COR-L47 (cell line): ENCODE measurements around the gene PPP2R2B.
A peak's percentile ranks its signal among the peaks of the same experiment; 100 is the strongest.

ENCODE experiments used
- DNase-seq: peaks from one replicate; lab custom pipeline; 2025; lab: John Stamatoyannopoulos, UW

PPP2R2B gene

DNA sequence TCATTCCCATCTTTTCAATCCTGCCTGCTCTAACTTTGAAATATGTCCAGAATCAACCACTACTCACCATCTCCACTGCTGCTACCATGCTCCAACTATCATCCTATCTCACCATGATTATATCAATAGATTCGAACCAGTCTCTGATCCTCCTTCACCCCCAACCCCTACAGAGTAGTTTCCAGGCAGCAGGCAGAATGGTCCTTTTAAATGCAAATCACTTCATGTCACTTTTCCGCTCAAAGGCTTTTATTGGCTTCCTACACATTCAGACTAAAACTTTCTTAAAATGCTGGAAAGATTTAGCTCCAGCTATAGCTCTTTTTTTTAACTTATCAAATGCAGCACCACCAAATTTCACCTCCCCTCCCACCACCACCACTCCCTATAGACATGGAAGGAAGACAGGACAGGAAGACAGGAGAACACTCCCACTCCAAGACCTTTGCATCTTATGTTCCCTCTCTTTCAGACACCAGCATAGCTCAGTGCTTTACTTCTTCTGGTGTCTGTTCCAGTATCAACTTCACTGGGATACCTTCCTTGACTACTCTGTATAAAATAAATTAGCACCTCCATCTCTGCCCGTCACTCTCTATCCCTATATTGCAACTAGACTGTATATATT is 9.9 kb upstream of the PPP2R2B start:
- no peak for DNase-seq

DNA sequence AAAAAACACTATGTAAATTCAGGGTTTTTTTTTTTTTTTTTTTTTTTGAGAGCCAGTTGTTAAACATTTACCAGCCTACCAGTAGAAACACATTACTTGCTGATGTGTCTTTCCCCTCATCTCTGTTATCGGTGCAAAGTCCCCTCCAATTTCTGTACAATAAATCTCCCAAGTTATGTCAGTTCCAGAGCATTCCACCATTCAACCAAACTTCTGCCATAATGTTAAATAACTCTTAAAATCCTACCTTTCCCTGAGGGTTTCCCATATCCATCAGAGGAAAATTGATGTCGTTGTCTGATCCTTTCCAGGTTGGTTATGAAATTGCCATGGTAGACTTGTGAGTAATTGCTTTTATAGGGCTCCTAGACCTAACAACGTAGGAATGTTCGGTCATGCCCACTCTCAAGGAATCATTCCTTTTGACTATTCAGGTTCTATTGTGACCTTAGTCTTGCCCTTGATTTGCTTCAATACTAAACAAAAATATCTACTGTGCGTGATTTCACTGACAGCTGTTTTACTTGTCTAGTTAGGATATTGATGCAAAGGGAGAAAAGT is 5.6 kb upstream of the PPP2R2B start:
- DNase-seq: no peak

DNA sequence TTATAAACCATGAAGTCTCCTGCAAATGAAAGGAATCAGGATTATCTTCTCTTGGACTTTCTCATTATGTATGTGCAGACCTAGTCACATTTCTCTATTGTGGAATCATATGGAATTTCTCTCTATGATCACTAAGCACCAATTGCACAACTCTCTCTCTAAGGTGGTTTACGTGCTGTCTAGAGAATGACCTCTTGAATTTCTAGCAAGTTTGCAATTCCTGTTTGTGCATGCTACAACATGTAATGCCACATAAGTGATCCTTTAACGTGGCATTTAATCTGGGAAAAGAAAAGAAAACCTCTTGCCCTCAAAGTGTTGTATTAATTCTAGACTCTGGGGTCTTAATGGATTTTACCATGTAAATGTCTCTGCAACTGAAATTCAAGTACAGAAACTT is 5.0 kb upstream of the PPP2R2B start:
- no peak for DNase-seq

DNA sequence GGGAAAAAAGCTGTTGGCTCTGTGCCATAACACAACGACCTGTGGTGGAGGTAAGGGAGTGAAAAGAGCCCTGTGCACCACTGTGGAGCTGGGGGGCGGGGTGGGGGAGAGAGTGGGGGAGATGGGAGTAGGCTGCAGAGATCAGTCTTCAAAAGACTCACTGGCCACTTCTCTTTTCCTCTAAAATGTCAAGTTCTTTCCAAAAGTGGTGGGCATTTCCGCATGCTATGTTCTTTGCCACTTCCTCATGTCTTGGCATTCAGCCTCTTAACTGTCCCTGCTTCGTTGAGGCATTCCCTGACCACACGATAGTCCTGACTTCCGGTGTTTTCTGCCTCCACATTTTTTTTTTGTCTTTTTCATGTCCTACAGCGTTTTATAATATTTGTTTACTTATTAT is 2.4 kb upstream of the PPP2R2B start:
- DNase-seq: no peak

DNA sequence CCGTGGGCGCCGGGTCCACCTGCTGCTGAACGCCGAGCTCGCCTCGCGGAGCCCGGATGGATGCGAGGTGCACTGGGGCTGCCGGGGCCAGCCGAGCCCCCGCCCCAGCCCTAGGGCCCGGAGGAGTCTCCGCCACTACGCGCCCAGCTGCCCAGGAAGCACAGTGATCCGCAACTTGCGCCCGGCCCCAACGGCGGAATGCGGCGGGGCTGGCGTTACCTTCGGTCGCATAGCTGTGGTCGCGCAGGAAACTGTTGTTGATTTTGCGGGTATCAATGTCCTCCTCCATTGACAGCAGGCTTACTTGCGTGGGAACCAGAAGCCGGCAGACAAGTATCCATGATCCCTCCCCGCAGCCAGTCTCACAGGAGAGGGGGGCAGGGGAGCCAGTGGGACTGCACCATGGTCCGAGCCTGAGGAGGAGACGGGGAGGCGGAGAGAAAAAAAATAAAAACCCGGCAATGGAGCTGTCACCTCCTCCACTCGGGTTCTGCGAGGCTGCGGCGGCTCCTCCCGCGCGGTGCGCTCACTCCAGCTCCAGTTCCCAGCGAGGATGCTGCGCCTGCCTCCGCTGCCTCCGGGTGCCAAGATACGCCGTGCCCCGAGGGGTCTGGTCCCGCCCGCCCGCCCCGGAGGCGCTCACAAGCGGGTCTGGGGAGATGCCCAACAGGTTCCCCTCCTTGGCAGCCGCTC is 628 bp downstream of the PPP2R2B start:
- peak; percentile 49 for DNase-seq

DNA sequence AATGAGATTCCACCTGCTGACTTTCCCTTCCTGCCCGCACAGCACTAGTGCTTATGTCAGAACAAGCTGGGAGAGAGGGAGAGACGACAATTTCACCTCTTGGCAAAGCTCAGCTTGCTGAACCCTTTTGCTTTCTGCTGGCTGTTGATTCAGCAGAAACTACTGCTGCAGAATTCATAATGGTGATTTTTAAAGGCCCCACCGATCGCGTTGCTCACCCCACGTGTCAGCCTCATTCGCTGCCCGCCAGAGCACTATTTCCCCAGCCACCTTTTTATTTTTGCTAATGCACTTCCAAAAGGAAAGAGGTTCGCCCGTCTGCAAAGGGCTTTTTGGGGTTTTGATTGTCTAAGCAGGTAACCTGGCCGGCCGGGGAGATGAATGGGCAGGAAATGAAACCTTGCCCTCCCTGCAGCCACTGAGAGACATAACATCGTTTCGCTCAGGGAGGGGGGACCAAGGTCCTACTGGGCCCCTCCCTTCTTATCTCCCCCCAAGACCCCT is 1.3 kb downstream of the PPP2R2B start:
- DNase-seq: no peak

DNA sequence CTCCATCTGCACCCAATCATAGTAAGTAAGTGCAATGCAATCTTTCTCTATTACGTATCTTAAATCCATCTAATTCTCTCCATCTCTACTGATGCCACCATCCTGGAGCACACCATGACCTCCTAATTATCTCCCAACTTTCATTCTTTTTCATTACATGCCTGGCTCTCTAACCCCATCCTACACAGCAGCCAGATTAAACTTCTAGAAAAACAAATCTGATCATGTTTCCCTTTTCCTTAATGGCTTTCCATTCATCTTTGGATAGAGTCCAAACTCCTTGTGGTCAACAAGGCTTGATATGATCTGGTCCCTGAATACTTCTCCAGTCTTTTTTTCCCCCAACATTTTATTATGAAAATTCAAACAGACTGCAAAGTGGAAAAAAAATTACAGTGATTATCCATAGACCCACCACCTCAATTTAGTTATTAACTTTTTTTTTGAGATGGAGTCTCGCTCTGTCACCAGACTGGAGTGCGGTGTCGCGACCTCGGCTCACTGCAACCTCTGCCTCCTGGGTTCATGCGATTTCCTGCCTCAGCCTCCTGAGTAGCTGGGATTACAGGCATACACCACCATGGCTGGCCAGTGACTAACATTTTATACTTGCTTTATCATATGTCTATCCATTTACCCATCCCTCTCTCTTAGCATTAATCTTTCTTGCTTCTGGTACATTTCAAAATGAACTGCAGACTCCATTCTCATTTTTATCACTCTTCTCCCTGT is 5.2 kb downstream of the PPP2R2B start:
- DNase-seq: no peak

DNA sequence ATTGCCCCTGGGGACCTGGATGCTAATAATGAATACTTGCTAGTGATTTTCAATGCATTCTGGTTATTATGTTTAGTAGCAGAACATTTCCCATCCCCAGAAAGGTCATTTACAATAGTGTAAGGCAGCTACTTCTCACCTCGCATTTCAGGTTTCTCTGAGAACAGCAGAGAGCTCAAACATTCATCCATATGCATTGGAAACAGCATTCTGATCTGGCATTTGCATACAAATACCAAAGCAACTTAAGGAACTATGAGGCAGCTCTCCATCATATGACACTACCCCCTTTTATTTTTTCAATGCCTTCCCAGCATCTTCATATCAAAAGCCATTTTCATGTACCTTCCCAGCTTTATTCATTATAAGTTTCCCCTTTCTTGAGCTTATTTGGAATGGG is 6.4 kb downstream of the PPP2R2B start:
- no peak for DNase-seq

DNA sequence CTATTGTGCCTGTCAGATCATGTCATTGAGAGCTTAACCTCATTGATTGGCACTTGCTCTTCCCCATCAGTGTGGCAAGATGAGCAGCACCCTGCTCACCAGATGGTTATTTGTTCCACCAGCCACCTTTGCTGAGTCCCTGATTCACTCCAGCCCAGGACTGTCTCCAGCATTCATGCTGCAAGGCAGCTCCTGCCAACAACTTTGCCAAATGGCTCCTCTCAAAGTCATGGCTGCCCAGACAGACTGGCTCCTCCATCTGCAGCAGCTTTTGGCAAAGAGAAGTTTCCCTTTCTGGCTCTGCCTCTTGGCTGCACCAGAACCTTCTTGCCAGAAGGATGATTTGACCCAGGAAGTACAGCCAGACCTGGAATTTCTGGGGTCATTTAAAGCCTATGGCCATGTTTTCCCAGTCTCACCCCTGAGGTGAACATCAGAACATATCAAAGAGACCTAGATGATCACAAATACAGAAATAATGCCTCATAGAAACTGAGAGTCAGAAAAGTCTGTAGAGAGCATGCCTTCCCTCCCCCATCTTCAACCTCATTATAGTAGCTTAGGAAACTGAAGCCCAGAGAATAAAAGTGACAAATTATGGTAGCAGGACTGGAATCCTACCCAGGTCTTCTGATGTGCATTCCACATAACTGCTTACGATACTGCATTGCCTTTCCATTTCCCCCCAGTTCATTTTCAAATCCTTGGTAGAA is 10.4 kb downstream of the PPP2R2B start:
- DNase-seq: no peak

DNA sequence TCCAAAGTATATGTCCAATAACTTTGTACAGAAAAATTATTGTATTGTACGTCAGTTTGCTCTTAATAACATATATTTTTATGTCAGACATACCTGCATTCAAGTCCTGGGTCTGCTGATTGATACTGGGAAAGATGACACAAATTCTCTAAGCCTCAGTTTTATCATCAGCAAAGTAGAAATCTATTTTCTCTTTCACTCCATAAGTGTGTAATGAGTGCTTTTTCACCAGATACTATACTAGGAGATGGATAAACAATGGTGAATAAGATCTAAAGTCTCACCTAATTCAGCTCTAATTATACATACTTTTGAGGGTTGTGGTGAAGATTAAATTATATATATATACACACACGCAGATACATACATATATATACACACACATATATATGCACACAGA is 12.3 kb downstream of the PPP2R2B start:
- DNase-seq: no peak

DNA sequence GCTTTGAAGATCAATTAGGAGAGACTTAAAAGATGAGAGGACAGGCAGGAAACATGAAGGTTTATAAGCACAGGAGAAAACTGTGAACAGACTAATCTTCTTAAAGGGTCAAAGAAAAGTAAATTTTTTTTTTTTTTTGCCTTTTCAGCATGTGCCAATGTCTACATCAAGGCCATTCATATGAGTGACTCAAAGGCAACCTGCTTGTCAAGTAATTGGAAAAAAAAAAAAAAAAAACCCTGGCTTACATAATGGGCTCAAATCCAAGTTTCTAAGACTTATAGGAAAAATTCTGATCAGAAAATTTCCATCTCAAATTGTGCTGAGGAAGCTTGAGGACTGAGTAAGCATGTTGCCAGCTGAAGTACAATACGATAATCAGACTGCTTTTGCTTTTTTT is 15.9 kb downstream of the PPP2R2B start:
- no peak for DNase-seq

DNA sequence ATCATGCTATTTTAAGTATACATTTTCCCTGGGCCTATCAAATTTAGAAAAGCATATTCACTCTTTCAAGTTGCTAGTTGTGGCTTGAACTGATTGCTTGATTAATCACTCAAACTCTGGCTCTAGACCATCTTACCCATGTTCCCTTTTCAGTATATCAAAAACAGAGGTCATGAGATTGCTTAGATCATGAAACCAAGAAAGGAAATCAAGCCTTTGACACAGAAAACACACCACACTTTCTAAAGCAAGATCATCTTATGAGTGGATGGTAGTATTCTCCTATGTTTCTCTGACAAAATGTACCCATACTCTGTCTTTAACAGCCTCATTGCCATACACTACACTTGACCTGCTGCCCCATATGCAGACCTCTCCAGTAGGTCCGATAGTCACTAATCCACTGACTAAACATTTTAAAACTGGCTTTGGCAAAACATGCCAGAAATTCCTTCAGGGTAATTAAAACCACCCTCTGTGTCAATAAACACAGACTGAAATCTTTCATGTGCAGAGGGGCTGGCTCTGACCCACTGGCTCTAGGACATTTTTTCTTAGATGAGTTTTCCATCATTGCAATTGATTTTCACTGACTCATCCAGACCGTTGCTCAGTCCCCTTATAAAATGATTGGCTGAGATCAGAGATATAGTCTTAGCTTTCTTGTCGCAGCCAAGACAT is 18.2 kb downstream of the PPP2R2B start:
- no peak for DNase-seq

DNA sequence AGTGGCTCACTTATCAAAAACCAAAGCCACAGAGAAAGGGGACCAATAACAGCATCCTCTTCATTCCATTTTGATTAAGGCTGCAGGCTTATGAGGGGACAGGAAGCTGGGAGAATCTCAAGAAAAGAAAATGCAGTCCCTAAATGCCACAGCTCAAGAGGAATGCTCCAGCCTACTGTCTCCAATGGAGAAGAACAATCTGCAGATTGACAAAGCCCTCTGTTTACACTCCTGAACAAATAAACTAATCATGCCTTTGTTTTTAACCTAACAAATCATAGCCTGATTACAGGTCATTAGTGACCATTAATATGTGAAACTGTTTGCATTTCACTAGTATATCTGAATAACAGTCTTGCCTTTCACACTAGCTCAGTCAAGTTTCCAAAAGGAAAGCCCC is 26.5 kb downstream of the PPP2R2B start:
- no peak for DNase-seq

DNA sequence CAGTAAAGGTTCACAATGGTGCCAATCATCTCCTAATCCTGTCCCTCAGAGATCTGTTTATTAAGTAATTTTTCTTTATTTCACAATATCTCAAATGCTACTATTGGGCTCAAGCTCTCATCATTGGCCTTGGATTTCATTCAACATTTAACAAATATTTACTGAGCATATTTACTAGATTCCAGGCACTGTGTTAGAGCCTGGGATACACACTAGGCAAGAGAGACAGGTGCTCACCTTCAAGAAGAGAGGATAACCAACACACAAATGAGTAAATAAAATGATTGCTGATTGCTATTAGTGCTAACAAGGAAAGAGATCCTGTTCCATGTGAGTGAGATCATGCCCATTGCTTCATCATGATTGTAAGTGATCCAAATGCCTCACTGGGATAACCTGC is 27.4 kb downstream of the PPP2R2B start:
- no peak for DNase-seq

DNA sequence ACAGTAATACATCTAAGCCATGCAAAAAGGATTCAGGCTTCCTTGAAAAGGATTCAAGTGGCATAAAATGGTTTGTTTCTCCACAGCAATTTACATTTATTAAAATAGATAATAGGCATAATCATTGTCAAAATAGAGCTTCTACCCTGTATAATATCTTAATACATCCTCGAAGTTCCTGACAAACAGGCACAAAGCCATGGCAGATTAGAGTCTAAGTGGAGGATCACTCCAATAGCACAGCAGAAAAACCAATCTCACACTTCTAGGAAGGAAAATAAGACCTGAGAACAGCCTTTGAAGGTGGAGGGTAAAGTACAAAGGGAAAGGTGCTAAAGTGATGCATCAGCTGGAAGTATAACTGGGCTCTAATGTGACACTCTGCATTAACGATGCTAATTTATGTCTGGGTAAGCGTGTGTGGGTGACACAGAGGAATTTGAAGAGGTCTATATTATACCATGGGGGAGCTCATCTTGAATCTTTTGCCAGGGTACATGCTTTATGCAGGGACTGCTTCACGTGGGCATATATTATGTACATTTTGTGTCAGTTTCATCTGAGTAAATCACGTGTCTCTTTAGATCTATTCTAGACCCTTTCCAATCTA is 28.8 kb downstream of the PPP2R2B start:
- no peak for DNase-seq

DNA sequence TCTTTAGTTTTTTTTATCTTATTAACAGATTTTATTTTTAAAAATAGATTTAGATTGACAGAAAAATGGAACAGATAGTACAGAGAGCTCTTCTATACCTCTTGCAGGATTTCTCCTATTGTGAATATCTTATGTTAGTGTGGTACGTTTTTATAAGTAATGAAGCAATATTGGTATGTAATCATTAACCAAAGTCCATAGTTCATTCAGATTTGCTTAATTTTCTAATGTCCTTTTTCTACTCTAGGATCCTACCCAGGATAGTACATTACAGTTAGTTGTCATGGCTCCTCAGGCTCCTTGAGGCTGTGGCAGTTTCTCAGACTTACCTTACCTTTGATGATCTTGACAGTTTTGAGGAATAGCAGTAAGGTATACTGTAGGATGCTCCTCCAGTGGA is 30.4 kb downstream of the PPP2R2B start:
- no peak for DNase-seq

DNA sequence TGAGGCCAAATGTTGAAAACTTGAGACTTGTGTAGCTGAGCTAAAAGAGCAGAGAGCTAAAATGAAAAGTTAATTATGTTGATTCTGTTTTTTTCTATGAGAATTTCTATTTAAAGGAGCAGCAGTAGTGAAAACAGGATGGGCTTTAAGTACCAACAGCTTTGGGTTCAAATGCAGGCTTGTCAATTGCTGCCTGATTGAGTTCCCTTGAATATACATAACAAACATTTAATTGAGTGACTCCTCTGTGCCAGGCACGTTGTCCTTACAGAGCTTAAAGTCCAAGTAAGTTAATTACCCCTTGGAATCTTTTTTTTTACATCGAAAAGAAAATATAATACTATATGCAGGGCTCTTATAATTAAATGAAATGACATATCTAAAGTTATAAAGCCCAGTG is 38.5 kb downstream of the PPP2R2B start:
- no peak for DNase-seq

DNA sequence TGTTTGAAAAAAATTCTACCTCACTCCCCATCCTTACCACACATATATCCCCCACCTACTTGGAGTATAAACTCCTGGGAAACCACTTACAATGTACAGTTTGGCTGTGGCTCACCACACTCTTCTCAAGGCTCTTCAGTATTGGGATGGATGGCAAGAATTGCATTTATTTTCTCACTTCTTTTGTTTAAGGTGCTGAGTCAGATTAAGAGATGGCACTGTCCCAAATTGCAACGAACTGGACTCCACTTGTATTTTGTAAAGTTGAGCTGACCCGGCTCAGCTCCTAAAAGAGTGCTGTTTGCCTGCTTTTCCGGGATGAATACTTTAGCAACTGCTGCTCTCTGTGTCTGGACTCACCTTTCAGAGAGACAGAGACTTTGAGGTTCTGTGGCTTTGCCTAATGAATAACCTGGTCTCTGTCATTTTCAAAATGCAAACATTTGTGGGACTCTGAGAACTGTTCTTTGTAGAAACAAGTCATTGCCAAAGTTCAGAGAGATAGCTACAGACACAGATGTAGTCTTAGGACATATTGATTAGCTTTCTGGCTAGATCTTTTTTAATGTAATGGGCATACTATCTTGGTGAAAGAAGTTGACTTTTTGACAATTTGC is 42.2 kb downstream of the PPP2R2B start:
- no peak for DNase-seq

DNA sequence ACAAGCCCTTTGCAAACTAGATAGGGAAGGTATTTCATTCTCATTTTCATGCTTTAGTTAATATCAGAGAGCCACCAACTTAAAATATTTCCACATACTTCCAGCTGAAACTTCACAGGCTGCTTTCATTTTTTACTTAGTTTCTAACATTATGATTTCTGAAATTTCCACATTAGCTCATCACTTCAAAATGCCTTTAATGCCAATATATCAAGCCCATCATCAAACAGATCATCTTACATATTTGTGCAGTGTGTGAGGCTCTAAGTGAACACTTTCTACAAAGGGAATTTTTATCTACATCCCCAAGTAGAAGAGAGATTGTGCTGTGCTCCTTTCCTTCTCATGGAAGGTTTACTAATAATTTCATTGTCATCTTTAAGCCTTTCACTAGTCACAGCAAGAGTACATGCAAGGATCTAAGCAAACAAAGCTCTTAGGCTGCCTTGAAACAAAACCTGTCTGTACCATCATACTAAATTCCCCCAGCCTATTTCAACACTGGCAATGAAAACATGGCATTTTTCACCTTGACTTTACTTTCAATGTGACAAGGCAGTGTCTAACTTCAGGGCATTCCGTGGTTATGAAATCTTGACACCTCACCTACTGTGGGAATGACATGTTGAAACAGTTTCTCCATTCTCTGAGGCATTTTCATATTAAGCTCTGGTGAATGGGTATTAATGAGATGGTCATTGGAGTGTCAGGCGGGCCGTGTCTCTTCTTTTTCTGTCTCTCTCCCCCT is 45.4 kb downstream of the PPP2R2B start:
- no peak for DNase-seq

DNA sequence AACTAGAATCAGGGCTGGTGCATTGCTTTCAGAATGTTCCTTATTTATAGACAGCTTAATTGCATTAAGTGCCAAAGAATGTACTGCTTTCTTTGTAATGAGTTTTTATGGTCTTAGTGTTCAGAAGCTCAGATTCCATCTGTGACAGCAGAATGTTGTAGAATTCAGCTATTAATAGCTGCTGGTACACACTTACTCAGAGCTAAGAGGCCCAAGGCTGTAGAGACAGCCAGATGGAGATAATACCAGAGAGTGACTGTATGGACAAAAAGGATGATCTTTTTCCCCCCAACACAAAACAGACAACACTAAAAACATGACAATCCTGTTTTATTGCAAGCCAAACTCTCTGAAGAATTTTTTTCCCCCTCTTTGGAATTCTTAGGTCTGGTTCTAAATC is 50.2 kb downstream of the PPP2R2B start:
- no peak for DNase-seq
